Bronchial epithelial cell (primary cell): ENCODE data around the gene UGGT2. TPM values are rescaled to one million over a fixed set of nuclear protein-coding genes. Genes with fewer than 3 reads are reported as not detected.

Experiments
- DNase-seq: peaks from one replicate; pipeline ENCODE4 v3.0.0-alpha.2; 2010; ENCODE audit warnings: low read depth
- FAIRE-seq: peaks from 2 replicates; lab custom pipeline; 2011; peaks lifted over from hg19 to GRCh38; lab: Jason Lieb, UNC
- H3K27me3 ChIP-seq: 2 replicates; pipeline ENCODE4 v1.5.1; 2011; ENCODE audit warnings: low read length; ENCODE audit not compliant: control insufficient read depth, insufficient read depth
- H3K36me3 ChIP-seq: 2 replicates; pipeline ENCODE4 v1.5.1; 2011; ENCODE audit warnings: low read length; ENCODE audit not compliant: control insufficient read depth, insufficient read depth
- H3K4me3 ChIP-seq: 2 replicates; pipeline ENCODE4 v1.5.1; 2011; ENCODE audit warnings: mild to moderate bottlenecking, low read depth, low read length, control low read depth
- total RNA-seq: library from RNA; depleted of rRNA; stranded (reverse); fragments of >200 nt; gene quantifications from 2 replicates; pipeline ENCODE4 v1.2.1, GENCODE V29; 2014
- TF ChIP-seq, protein P1 (sequence below): IDR thresholded peaks from 2 replicates; pipeline ENCODE4 v1.5.1; 2011; ENCODE audit warnings: mild to moderate bottlenecking, moderate library complexity, low read length, control low read depth, inconsistent platforms; ENCODE audit not compliant: insufficient read depth, severe bottlenecking

UGGT2 gene
- total RNA-seq, 1 donor from 2014 or later: 25.3 TPM

DNA sequence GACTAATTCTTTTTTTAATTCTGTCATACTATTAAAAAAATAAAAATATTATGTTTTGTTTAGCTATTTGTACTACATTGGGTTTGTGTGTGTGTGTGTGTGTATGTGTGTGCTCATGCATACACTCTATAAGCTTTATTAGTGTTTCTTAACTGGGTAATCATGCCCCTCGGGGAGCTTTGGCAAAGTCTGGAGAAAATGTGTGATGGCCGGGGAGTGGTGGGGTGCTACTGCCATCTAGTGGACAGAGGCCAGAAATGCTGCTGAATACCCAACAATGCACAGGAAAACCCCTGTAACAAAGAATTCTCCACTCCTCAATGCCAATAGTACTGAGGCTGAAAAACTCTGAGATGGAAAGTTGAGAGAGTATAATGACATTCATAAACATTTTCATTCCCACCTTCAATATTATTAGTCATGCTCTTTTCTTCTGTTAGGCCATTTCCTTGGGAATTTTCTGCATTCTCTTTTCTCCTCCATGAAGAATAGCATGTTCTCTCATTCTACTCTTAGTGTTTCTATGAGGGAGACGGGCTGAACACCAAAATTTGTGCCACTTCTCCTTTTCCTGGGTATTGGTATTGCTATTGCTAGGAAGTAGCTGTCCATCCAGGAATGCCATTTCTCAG, 219.0 kb downstream of the UGGT2 start:
- H3K4me3 ChIP-seq: no peak overlapping the region
- H3K36me3 ChIP-seq: no peaks in the 10 kb centered on the region
- FAIRE-seq (no peak), DNase-seq (peak; percentile 51)
- no peaks in the 10 kb centered on the region for H3K27me3 ChIP-seq
- TF ChIP-seq, protein P1, sequence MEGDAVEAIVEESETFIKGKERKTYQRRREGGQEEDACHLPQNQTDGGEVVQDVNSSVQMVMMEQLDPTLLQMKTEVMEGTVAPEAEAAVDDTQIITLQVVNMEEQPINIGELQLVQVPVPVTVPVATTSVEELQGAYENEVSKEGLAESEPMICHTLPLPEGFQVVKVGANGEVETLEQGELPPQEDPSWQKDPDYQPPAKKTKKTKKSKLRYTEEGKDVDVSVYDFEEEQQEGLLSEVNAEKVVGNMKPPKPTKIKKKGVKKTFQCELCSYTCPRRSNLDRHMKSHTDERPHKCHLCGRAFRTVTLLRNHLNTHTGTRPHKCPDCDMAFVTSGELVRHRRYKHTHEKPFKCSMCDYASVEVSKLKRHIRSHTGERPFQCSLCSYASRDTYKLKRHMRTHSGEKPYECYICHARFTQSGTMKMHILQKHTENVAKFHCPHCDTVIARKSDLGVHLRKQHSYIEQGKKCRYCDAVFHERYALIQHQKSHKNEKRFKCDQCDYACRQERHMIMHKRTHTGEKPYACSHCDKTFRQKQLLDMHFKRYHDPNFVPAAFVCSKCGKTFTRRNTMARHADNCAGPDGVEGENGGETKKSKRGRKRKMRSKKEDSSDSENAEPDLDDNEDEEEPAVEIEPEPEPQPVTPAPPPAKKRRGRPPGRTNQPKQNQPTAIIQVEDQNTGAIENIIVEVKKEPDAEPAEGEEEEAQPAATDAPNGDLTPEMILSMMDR: peak; percentile 87

DNA sequence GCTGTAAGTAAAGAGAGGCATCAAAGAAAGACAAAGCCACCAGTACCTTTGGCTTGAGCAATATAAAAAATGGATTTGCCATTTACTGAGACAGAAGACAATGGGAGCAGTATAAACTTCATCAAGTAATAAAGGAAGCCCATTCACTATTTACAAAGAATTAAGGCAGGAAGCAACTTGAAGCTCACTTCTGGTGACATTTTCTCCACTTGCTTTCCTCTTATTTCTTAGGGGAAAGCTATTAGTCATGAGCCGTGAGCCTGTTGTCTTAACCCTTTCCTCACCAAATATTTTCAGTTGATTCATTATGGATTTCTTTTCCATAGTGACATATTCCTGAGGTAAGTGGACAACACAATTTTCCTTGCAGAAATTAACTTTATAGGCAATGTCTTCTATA, 219.5 kb downstream of the UGGT2 start:
- no peaks in the 10 kb centered on the region for H3K27me3 ChIP-seq
- H3K4me3 ChIP-seq: no peak overlapping the region
- FAIRE-seq (no peak), DNase-seq (peak; percentile 55)
- H3K36me3 ChIP-seq: no peaks in the 10 kb centered on the region
- TF ChIP-seq, protein P1: no peak

DNA sequence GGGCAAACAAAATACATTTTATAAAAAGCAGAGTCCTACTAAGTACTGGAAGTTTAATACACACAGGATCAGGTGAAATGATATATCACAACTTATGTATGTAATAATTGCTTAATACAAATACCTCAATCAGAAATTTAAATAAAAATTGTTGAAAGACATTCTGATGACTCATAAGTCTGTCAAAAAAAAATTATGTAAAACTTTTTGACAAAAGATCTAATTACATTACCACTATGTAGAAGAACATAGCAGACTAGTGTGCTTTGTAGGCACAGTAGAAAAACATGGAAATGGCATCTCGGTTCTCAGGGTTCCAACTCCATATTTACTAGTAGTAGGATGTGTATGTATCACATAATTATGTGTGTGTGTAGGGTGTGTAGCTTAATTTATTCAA, 220.1 kb downstream of the UGGT2 start:
- Histone ChIP-seq H3K4me3 (no peak overlapping the region), H3K36me3 (no peaks in the 10 kb centered on the region), H3K27me3 (no peaks in the 10 kb centered on the region)
- TF ChIP-seq, protein P1: no peak
- DNase-seq (peak; percentile 64), FAIRE-seq (no peak)

DNA sequence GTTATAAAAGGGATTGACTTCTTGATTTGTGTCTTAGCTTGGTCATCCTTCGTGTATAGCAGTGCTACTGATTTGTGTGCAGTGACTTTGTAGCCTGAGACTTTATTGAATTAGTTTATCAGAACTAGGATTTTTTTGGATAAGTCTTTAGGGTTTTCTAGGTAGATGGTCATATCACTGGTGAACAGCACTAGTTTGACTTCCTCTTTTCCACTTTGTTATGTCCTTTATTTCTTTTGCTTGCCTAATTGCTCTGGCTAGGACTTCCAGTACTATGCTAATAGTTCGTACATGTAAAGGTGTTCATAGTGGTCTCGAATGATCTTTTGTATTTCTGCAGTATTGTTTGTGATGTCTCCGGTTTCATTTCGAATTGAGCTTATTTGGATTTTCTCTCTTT, 230.9 kb downstream of the UGGT2 start:
- H3K27me3 ChIP-seq: no peaks in the 10 kb centered on the region
- no peak for FAIRE-seq
- TF ChIP-seq, protein P1: no peak
- DNase-seq: no peak
- H3K36me3 ChIP-seq: peaks cover 4% of the 10 kb centered on the region
- no peak overlapping the region for H3K4me3 ChIP-seq

DNA sequence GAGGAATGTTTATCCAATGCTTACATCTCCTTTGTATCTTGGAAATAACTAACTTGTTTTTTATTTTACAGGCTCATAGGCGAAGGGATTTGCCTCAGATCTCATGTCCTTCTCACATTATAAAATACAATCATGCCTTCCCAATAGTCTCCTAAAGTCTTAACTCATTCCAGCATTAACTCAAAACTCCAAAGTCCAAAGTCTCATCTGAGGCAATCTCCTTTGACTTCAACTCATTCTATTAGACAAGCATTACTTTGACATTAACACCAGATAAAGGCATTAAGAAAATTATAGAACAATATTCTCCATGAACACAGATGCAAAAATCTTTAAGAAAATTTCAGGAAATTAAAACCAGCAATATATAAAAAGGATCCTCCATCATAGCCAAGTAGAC, 238.7 kb downstream of the UGGT2 start:
- DNase-seq (no peak), FAIRE-seq (no peak)
- H3K36me3 ChIP-seq: peaks cover 3% of the 10 kb centered on the region
- H3K27me3 ChIP-seq: no peaks in the 10 kb centered on the region
- TF ChIP-seq, protein P1: no peak
- no peak overlapping the region for H3K4me3 ChIP-seq

DNA sequence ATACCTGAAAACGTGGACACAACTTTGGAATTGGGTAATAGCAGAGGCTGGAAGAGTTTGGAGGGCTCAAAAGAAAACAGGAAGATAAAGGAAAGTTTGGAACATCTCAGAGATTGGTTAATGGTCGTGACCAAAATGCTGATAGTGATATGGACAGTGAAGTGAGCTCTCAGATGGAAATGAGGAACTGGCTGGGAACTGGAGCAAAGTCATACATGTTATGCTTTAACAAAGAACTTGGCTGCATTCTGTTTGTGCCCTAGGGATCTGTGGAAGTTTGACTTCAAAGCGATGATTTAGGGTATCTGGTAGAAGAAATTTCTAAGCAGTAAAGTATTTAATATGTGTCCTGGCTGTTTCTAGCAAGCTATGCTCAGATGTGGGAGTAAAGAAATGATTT, 240.1 kb downstream of the UGGT2 start:
- FAIRE-seq (no peak), DNase-seq (no peak)
- TF ChIP-seq, protein P1: no peak
- H3K27me3 ChIP-seq: no peaks in the 10 kb centered on the region
- H3K36me3 ChIP-seq: peaks cover 3% of the 10 kb centered on the region
- H3K4me3 ChIP-seq: no peak overlapping the region
